Parathyroid adenoma (tissue), 2 donors: ENCODE results near the gene NXN.
"Not testable (repeated sequence)": the region's sequence is repeated elsewhere in the genome, so short reads cannot be mapped to it uniquely, and the experiment has no call there.

Source experiments
- H2AFZ ChIP-seq: fragments of 300-600 bp; sonication (generic); one replicate; pipeline ENCODE4 v1.7.0; 2017; ENCODE audit warnings: antibody characterized with exemption, mild to moderate bottlenecking
- H3K27ac ChIP-seq: fragments of 300-600 bp; sonication (generic); one replicate; pipeline ENCODE4 v1.7.0; 2017
- H3K27me3 ChIP-seq: fragments of 300-600 bp; sonication (generic); one replicate; pipeline ENCODE4 v1.7.0; 2017; ENCODE audit warnings: low read length; ENCODE audit not compliant: control insufficient read depth, insufficient read depth
- H3K36me3 ChIP-seq: fragments of 300-600 bp; sonication (generic); one replicate; pipeline ENCODE4 v1.7.0; 2017; ENCODE audit warnings: low read length; ENCODE audit not compliant: control insufficient read depth, insufficient read depth
- H3K4me1 ChIP-seq: fragments of 300-600 bp; sonication (generic); one replicate; pipeline ENCODE4 v1.7.0; 2017; ENCODE audit warnings: control low read depth
- H3K4me2 ChIP-seq: fragments of 300-600 bp; sonication (generic); one replicate; pipeline ENCODE4 v1.7.0; 2017; ENCODE audit warnings: low read length
- H3K4me3 ChIP-seq: fragments of 300-600 bp; sonication (generic); one replicate; pipeline ENCODE4 v1.7.0; 2017; ENCODE audit warnings: low read depth, low read length
- H3K79me2 ChIP-seq: fragments of 300-600 bp; sonication (generic); one replicate; pipeline ENCODE4 v1.7.0; 2017; ENCODE audit warnings: control low read depth
- H3K9ac ChIP-seq: fragments of 300-600 bp; sonication (generic); one replicate; pipeline ENCODE4 v1.7.0; 2017; ENCODE audit warnings: mild to moderate bottlenecking
- H3K9me3 ChIP-seq: fragments of 300-600 bp; sonication (generic); one replicate; pipeline ENCODE4 v1.7.0; 2017; ENCODE audit warnings: low read length; ENCODE audit not compliant: control insufficient read depth
- TF ChIP-seq, protein P1 (sequence below): fragments of 300-600 bp; sonication (generic); IDR thresholded peaks from one replicate; pipeline ENCODE4 v1.7.0; 2017; ENCODE audit warnings: antibody characterized with exemption, mild to moderate bottlenecking
- donor health status: primary hyperparathyroidism.

NXN gene

DNA sequence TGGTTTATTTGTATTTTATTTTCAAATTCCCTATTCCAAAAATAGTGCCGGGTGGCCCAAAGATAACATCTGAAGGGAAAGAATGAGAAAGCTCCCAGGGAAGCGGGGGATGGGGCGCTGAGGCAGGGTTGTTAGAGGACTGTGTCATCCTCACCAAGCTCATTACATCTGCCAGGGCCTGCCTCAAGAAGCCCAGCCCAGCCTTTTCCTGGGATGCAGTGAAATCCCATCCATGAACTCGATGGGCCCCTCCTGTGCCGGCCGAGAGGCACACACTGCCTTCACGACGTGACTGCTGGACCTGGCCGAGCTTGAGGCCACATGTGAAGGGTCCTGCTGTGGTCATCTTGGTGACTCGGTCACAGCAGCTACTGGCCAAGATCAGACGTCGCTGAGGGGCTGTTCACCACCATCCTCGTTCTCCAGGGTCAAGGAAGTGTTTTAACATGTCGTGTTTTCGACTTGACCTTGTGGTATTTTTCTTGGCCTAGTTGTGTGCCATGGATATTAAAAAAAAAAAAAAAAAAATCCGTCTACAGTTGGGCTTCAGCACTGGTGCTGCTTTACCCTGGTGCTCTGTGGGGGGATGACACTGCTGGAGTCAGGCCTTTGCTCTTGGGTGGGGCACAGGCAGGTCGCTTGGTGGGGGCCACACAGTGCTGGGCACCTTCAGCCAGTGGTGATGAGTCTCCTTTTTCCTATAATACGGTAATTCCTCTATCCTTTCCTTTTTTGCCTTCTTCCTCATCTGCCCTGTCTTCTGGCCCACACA is 22.2 kb upstream of the NXN start:
- Histone ChIP-seq H3K9ac (no peak overlapping the region), H3K4me3 (no peak overlapping the region), H3K79me2 (peaks cover 9% of the 10 kb centered on the region), H3K36me3 (no peaks in the 10 kb centered on the region), H3K27ac (peak overlapping the region; percentile 48), H2AFZ (no peak overlapping the region), H3K9me3 (no peaks in the 10 kb centered on the region), H3K27me3 (no peaks in the 10 kb centered on the region), H3K4me1 (peaks cover 21% of the 10 kb centered on the region), H3K4me2 (peak overlapping the region; percentile 18)
- TF ChIP-seq, protein P1, sequence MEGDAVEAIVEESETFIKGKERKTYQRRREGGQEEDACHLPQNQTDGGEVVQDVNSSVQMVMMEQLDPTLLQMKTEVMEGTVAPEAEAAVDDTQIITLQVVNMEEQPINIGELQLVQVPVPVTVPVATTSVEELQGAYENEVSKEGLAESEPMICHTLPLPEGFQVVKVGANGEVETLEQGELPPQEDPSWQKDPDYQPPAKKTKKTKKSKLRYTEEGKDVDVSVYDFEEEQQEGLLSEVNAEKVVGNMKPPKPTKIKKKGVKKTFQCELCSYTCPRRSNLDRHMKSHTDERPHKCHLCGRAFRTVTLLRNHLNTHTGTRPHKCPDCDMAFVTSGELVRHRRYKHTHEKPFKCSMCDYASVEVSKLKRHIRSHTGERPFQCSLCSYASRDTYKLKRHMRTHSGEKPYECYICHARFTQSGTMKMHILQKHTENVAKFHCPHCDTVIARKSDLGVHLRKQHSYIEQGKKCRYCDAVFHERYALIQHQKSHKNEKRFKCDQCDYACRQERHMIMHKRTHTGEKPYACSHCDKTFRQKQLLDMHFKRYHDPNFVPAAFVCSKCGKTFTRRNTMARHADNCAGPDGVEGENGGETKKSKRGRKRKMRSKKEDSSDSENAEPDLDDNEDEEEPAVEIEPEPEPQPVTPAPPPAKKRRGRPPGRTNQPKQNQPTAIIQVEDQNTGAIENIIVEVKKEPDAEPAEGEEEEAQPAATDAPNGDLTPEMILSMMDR: no peak

DNA sequence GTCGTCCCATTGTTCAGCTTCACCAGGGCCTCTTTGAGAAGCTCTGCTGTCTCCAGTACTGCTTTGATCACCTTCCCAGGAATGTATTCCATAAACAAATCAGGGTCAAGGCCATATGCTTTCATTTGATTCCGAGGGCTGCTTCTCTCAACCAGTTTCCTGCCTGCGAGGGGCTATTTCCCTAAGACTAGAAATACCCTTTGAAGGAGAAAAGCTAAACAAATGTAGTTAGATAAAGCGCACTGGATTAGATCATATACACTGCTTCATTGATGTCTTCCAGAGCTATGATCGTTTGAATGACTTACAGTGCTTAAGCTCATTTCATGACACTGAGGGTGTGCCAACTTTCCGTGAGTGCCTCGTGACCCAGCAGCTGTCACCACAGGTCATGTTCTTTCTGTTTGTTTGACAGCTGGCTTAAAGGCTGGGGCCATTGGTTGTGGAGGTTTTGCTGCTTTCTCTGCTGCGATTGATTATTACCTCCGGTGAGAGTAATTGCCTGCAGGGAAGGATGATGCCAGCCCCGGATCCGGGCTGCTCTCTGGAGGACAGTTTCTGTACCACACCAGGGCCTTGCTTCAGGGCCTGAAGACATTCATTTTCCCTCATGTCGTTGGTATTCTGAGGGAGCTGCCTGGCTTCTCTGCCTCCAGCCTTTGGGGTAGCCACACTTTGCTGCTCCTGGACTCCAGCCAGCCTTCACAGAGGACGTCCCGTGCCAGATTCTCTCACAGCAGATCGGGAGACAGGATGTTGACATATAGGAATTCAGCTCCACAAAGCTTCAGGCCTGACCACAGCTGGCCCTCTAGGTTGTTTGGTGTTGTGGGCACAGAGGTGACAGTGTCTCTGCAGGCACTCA is 21.3 kb upstream of the NXN start:
- Histone ChIP-seq H3K36me3 (no peaks in the 10 kb centered on the region), H3K27ac (peak overlapping the region; percentile 48), H2AFZ (no peak overlapping the region), H3K4me3 (no peak overlapping the region), H3K4me2 (peak overlapping the region; percentile 18), H3K27me3 (no peaks in the 10 kb centered on the region), H3K4me1 (peaks cover 21% of the 10 kb centered on the region), H3K79me2 (peaks cover 9% of the 10 kb centered on the region), H3K9me3 (no peaks in the 10 kb centered on the region), H3K9ac (no peak overlapping the region)
- TF ChIP-seq, protein P1: no peak

DNA sequence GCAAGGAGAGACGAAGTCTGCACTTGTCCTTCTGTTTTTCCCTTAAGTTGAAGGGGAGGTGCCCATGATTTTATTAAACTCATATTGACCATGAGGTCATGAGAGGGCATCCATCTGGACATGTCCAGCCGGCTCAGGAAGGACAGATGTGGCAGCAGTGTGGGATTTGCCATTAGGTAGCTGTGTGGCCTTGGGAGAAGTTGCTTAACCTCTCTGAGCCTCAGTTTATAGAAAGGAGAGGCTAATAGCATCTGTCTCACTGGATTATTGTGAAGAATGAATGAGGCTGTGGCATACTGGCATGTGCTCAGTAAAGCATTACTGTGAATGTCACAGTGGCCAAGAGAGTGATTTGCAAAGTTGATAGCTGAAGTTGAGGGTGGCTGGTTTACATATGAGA is 18.5 kb upstream of the NXN start:
- Histone ChIP-seq H3K9ac (no peak overlapping the region), H3K4me3 (peak overlapping the region; percentile 83), H3K27ac (no peak overlapping the region)

DNA sequence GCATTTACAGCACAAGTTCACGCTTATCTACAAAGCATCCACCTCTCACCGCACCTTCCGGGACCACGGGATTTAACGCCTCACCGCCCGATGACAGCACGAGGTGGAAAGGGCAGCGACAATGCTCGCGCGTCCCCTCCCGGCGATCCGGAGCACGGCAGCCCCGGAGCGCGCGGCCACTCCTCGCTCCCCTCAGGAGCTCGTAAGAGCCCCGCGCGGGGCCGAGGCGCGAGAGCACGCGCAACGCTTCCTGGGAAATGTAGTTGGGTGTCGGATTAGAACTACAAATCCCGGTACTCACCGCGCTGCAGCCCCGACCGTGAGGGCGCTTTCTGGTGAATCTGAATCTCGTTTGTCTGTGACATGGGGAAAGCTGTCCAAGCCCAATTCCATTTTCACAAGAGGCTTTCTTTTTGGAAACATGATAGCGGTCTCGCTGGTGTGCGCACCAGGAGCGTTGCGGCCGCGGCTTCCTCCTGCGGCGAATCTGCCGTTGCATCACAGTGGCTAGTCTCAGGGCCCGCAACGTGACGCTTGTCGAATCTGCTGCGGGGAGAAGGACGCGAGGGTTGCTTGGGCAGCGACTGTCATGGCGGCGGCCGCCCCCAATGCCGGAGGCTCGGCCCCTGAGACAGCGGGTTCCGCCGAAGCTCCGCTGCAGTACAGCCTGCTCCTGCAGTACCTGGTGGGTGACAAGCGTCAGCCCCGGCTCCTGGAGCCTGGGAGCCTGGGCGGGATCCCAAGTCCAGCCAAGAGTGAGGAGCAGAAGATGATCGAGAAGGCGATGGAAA is 17.2 kb upstream of the NXN start, which contains the start of gene TIMM22:
Gene TIMM22, plus strand, starts transcription at position 576 of the 791 bp plus-strand sequence. Its CDS starts 14 bp downstream, at position 590.
- Histone ChIP-seq H3K27ac (peak within 1 kb of the TSS; percentile 92), H3K9ac (peak within 1 kb of the TSS; percentile 82), H2AFZ (peak within 1 kb of the TSS; percentile 97), H3K27me3 (no peaks in the 10 kb centered on the region), H3K4me3 (peak within 1 kb of the TSS; percentile 83), H3K79me2 (peaks cover 9% of the 10 kb centered on the region), H3K36me3 (no peaks in the 10 kb centered on the region), H3K4me2 (peak within 1 kb of the TSS; percentile 49), H3K9me3 (no peaks in the 10 kb centered on the region), H3K4me1 (peaks cover 19% of the 10 kb centered on the region)
- TF ChIP-seq, protein P1: peak; percentile 96

More for the DNA sequence above, 18.5 kb upstream of the NXN start:
- TF ChIP-seq, protein P1: no peak
- H3K4me2 ChIP-seq: peak overlapping the region; percentile 49
- H3K79me2 ChIP-seq: peaks cover 9% of the 10 kb centered on the region
- H2AFZ ChIP-seq: no peak overlapping the region
- peaks cover 21% of the 10 kb centered on the region for H3K4me1 ChIP-seq
- no peaks in the 10 kb centered on the region for H3K36me3 ChIP-seq
- H3K9me3 ChIP-seq: no peaks in the 10 kb centered on the region
- no peaks in the 10 kb centered on the region for H3K27me3 ChIP-seq

DNA sequence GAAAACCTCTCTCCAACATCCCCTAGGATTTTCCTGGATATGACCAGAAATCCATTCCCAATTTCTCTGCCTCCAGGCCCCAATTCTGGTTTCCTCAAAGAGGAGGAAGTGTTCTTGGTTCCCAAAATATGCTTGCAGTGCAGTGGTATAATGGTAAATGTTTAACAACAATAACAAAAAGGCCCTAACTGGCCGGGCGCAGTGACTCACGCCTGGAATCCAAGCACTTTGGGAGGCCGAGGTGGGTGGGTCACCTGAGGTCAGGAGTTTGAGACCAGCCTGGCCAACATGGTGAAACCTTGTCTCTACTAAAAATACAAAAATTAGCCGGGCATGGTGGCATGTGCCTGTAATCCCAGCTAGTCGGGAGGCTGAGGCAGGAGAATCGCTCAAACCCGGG is 15.7 kb upstream of the NXN start:
- not testable (repeated sequence) for H3K27ac ChIP-seq, H3K4me3 ChIP-seq, H3K79me2 ChIP-seq, H3K9me3 ChIP-seq, H3K36me3 ChIP-seq, H3K9ac ChIP-seq, H3K27me3 ChIP-seq, H3K4me2 ChIP-seq, H3K4me1 ChIP-seq, H2AFZ ChIP-seq
